ENCODE results near the gene NATD1.

NATD1 gene

GRCh38 chr17:21275579-21276263, 22.5 kb upstream of the NATD1 start:
- no peak for DNase-seq (ENCODE audit: low read depth)
- in situ Hi-C loops (cut with HindIII; ENCODE audit: low sequenced_read_pairs), result loop anchor here (5.0 to 25.0 kb wide), 2 partner anchors 73 to 262 kb away; no protein-coding TSS in a partner anchor
- TF ChIP-seq CTCF (IDR thresholded peaks at IDR 0.05; ENCODE audit: low read depth, low read length, missing control alignments), result no peak
- H3K4me3 ChIP-seq (ENCODE audit: low read depth, low read length), result peak overlapping the region; percentile 50

DNA sequence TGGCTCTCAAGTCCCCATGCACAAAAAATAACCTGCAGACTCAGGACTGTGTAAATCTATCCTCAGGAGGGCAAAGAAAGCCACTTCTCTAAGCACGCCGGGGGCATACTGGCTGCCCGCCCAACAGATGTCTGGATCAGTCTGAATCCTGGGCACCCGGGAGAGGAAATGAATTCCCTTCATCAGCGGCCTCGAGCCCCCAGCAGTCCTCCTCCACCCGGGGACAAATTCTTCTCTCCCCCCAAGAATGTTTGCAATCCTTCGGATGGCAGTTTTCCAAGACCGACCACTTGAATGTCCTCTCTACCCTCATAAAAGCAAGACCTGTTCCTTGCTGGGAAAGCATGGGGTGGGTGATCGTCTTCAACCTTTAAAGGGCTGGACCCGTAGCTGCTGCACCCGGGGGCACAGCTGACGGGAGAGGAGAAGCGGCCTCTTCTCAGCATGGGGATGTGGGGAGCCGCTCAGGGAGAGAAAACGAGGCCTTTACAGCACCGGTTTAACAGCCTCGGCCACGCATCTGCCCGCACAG, 21.9 kb upstream of the NATD1 start:
- no peak for TF ChIP-seq CTCF (IDR thresholded peaks at IDR 0.05; ENCODE audit: low read depth, low read length, missing control alignments)
- H3K4me3 ChIP-seq (ENCODE audit: low read depth, low read length), result peak overlapping the region; percentile 50
- DNase-seq (ENCODE audit: low read depth), result no peak
- in situ Hi-C loops (cut with HindIII; ENCODE audit: low sequenced_read_pairs), result loop anchor here (5.0 to 25.0 kb wide), 2 partner anchors 73 to 262 kb away; no protein-coding TSS in a partner anchor

DNA sequence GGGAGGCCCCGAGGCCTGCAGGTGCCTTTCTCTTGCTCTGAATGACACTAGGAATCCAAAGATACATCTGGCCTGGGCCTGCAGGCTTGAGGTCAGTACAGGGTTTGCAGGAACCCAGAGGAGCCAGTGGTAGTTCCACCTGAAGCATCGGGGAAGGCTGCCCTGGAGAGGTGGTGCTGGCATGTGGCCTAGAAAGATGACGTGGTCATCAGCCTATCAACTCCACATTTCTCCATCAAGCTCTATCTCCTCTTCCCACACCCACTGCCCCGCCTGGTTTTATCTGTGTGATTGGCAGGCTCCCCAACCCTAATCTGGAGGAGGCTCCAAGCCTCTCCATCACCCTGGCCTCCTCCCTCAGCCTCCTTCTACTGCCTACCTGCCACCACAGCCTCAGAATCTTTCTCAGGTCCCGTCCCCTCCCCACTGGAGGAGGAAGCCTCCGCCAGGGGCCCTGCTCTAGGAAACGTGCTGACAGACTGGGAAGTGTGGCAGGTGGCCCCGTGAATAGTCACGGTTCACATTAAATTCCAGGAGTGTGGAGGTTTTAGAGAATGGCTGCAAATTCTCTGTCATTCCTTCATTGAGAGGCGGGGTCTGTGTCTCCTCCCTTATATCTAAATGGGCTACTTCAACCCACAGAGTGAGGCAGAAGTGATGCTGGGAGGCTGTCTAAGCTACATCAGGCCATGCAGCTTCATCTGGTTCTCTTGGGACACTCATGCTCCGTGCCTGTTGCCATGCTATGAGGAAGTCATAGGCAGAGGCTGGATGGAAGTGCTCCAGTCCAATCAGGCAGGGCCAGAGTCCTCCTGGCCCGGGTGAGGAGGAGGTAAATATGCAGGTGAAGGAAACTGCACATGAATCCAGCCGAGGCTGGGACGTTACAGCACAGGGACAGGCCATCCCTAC, 19.9 kb upstream of the NATD1 start:
- TF ChIP-seq CTCF (IDR thresholded peaks at IDR 0.05; ENCODE audit: low read depth, low read length, missing control alignments), result no peak
- no peak for DNase-seq (ENCODE audit: low read depth)
- no peak overlapping the region for H3K4me3 ChIP-seq (ENCODE audit: low read depth, low read length)
- in situ Hi-C loops (cut with HindIII; ENCODE audit: low sequenced_read_pairs), result no loop called here

DNA sequence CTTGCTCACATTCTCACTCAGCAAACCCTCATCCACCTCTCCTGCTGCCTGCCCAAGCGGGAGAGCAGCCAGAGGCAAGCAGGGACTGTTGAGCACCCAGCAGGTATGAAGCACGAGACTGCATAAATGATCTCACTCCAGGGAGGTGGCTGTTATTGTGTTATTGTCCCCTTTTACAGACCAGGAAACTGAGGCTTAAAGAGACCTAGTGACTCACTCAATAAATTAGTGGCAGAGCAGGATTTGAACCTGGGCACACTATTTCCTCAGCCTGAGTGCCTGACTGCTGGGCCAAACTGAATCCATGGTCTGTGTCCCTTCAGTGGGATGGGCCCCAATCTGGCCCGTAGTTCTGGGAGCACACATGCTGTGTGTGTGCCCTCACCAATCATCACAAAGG, 19.0 kb upstream of the NATD1 start:
- no peak for DNase-seq (ENCODE audit: low read depth)
- no peak for TF ChIP-seq CTCF (IDR thresholded peaks at IDR 0.05; ENCODE audit: low read depth, low read length, missing control alignments)
- H3K4me3 ChIP-seq (ENCODE audit: low read depth, low read length), result no peak overlapping the region
- in situ Hi-C loops (cut with HindIII; ENCODE audit: low sequenced_read_pairs), result no loop called here

DNA sequence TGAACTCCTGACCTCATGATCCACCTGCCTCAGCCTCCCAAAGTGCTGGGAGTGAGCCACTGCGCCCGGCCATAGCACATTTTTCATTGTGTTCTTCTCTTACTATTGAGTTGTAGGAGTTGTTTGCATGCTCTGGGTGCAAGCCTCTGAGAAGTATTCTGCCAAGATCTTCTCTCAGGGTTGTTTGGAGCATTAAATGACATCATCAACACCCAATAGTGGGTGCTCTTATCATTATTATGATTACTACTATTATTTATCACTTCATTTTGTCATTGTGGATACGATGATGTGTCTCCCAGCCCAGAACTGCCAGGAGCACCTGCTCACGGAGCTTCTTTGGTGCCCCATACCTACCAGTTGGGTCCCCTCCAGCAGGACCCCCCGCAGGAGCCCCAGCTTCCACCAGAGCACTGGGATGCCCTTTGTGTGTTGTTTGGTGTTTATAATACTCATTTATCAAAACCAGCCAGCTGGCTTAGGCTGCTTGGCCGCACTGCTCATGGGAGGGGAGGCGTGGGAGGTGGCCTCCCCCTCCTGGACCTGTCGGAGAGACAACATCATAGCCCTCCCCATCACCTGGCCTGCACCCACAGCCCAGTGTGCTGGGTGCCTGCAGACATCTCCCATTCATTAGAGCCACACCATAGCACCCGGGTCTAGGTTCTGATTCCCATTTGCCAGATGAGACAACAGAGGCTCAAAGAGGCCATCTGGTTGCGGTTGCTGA, 18.4 kb upstream of the NATD1 start:
- no peak for DNase-seq (ENCODE audit: low read depth)
- in situ Hi-C loops (cut with HindIII; ENCODE audit: low sequenced_read_pairs), result no loop called here

More for the DNA sequence above, 18.4 kb upstream of the NATD1 start:
- no peak for TF ChIP-seq CTCF (IDR thresholded peaks at IDR 0.05; ENCODE audit: low read depth, low read length, missing control alignments)
- H3K4me3 ChIP-seq (ENCODE audit: low read depth, low read length), result no peak overlapping the region
